HG03457 (cell line): ENCODE results near the gene ZNF350.
"Not testable (repeated sequence)": the region's sequence is repeated elsewhere in the genome, so short reads cannot be mapped to it uniquely, and the experiment has no call there.

ENCODE experiments used
- ATAC-seq: cut with Tn5 transposase; IDR thresholded peaks from one replicate; pipeline ENCODE4 v1.9.1; 2021; ENCODE audit warnings: moderate number of reproducible peaks; ENCODE audit not compliant: unreplicated experiment

The ZNF350 gene

GRCh38 chr19:51986309-51987291 is at the start of gene ZNF350:
Gene ZNF350, minus strand, starts transcription at chr19:51986840. Its CDS starts 12,480 bp downstream, at chr19:51974360.
- ATAC-seq = peak; percentile 83

DNA sequence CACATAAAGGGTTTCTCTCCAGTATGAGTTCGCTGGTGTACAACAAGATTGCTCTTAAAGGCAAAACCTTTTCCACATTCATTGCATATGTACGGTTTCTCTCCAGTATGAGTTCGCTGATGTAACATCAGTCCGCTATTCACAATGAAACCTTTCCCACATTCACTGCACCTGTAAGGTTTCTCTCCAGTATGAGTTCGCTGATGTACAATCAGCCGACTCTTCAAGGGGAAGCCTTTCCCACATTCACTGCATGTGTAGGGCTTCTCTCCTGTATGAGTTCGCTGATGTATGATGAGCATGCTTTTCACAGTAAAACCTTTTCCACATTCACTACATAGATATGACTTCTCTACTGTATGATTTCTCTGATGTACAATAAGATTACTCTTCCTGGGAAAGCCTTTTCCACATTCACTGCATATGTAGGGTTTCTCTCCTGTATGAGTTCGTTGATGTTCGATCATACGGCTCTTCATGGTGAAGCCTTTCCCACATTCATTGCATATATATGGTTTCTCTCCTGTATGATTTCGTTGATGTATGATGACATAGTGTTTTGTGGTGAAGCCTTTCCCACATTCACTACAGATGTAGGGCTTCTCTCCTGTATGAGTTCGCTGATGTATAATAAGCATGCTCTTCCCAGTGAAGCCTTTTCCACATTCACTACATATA is 47.5 kb upstream of the ZNF350 start:
- no peak for ATAC-seq

- ATAC-seq = no peak
Measured at GRCh38 chr19:52028780-52029123, 42.1 kb upstream of the ZNF350 start.

DNA sequence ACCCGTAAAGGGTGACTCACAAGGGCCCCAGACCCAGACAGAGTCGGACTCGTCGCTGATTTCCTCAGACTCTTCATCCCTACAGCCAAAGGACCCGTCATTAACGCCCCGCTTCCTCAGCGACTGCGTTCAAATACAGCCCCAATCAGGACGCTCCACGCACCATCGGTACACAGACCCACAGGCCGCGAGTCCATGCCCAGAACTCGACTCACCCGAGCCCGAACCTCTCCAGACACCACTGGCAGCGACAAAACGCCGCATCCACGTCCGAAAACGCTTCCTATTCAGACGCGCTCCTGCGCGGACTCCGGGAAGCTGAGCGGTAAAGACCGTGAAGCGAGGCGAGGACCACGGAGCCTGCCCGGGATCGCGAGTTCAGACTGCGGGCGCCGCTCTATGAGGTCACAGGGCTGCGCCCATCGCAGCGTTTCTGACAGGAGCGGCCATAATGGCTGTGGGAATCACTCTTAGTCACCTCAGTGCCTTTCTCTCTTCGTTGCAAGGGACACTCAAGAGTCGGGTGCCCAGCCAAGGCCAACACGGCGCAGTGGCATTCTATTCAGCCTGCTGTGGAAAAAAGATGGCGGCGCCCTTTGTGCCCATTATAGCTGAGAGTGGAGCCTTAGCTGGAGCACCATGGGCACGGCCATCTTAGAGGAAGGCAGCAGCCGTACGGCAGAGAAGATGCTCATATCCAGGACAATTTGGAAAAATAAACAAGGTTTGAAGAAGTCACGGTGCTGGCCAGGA is 41.6 kb upstream of the ZNF350 start, which contains the start of gene ZNF614:
Gene ZNF614, minus strand, starts transcription at position 353 of the 753 bp plus-strand sequence. CDS start 2,634 bp downstream, outside the sequence.
- peak; percentile 85 for ATAC-seq

DNA sequence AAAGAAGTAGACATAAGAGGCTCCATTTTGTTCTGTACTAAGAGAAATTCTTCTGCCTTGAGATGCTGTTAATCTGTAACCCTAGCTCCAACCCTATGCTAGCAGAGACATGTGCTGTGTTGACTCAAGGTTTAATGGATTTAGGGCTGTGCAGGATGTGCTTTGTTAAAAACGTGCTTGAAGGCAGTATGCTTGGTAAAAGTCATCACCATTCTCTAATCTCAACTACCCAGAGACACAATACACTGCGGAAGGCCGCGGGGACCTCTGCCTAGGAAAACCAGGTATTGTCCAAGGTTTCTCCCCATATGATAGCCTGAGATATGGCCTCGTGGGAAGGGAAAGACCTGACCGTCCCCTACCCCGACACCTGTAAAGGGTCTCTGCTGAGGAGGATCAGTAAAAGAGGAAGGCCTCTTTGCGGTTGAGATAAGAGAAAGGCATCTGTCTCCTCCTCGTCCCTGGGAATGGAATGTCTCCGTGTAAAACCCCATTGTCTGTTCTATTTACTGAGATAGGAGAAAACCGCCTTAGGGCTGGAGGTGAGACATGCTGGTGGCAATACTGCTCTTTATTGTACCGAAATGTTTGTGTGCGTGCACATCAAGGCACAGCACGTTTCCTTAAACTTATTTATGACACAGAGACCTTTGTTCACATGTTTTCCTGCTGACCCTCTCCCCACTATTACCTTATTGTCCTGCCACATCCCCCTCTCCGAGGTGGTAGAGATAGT is 39.8 kb upstream of the ZNF350 start:
- not testable (repeated sequence) for ATAC-seq

- ATAC-seq = not testable (repeated sequence)
Measured at GRCh38 chr19:52024478-52024877, 37.8 kb upstream of the ZNF350 start.

- no peak for ATAC-seq
Measured at GRCh38 chr19:52022193-52022592, 35.6 kb upstream of the ZNF350 start.

- ATAC-seq = no peak
Measured at GRCh38 chr19:52020506-52020905, 33.9 kb upstream of the ZNF350 start.

DNA sequence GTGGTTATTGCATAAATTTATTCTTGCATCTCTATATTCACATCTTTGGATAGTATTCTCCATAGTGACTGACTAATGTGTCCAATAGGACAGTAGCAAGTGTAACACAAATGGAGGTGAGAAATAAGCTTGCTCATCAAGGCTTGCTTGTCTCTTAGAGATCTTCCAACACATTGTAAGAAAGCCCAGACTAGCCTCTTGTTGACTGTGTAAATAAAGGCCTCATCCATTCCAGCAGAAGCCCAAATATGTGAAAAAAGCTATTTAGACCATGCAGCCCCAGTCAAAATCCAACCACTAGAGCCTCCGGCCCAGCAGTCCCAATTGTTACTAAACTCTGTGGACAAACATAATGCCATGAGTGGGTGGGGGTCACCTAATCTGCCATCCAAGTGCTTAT is 24.0 kb upstream of the ZNF350 start:
- no peak for ATAC-seq

DNA sequence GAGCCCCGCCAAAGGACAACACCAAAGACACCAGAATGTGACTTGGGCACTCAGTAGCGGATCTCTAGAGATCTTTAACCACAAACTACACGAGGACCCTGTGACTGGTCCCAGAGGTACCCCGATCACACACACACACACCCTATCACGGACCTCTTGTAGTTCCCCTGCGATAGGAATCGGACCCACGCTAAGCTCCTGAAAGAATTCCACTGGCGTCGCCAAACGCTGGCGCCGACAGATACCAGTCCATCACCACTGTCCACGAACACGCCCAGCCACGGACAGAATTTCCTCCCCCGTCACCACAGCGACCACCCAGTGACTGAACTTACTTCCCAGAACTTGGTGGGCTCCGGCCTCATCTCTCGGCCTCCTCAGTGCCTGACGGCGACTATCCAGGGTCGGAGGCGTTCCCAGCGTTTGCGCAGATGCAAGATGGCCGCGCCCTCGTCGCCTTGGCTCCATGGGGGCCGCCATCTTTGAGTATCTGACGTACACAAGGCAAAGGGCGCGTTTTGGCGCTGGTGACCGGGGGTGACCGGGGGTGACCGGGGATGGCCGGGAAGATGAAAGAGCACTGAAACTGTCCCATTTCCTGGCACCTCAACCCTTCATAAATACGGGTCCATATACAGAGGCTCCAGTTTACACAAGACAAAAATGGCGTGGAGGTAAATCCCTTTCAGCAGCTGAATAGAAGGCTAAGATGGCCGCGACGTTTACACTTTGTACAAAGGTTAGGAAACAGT is 21.3 kb upstream of the ZNF350 start, which contains the start of gene ZNF615:
Gene ZNF615, minus strand, starts transcription at position 406 of the 752 bp plus-strand sequence. CDS start 4,500 bp downstream, outside the sequence.
- ATAC-seq = peak; percentile 65

- no peak for ATAC-seq
Measured at GRCh38 chr19:52007451-52007805, 20.8 kb upstream of the ZNF350 start.

DNA sequence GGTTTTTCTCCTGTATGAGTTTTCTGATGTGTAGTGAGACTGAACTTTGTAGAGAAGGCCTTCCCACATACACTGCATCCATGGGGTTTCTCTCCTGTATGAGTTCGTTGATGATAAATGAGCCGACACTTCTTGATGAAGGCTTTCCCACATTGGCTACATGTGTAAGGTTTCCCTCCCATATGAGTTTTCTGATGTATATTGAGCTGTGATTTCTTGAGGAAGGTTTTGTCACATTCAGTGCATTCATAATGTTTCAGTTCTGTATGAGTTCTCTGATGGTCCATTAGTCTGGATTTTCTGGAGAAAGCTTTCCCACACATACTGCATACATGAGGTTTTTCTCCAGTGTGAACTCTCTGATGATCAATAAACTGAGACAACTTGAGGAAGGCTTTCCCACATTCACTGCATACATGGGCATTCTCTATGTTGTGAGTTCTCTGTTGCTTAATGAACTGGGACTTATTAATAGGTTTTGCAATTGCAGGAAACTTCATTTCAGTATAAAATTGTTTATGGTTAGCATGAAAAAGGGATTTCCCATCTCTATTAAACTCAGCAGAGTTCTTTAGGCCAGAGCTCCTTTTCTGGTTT is 7.5 kb upstream of the ZNF350 start:
- no peak for ATAC-seq

- ATAC-seq = no peak
Measured at GRCh38 chr19:51993422-51993821, 6.8 kb upstream of the ZNF350 start.

DNA sequence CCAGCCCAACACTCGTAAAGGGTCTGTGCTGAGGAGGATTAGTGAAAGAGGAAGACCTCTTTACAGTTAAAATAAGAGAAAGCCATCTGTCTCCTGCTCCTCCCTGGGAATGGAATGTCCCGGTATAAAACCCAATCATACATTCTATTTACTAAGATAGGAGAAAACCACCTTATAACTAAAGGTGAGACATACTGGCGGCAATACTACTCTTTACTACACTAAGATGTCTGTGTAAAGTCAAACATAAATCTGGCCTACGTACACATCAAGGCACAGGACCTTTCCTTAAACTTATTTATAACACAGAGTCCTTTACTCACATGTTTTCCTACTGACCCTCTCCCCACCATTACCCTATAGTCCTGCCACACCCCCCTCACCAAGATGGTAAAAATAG is 3.3 kb downstream of the ZNF350 start:
- ATAC-seq = no peak

DNA sequence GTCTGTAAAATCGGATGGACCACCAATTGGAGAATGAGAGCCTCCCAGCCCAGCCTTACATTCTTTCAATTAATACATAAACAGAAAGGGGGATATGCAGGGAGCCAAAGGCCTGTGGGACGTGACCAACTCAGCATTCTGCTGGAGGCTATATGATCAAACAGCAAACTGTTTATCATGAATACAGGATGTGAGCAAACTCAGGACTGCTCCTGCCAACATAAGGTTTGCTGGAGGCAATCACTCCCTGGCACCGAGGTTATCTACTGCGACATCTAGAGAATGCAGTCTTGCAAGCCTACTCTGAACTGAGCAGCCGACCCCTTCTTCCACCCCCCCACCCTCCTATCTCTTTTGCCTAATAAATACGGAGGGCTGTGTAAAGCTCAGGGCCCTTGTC is 5.7 kb downstream of the ZNF350 start:
- not testable (repeated sequence) for ATAC-seq

DNA sequence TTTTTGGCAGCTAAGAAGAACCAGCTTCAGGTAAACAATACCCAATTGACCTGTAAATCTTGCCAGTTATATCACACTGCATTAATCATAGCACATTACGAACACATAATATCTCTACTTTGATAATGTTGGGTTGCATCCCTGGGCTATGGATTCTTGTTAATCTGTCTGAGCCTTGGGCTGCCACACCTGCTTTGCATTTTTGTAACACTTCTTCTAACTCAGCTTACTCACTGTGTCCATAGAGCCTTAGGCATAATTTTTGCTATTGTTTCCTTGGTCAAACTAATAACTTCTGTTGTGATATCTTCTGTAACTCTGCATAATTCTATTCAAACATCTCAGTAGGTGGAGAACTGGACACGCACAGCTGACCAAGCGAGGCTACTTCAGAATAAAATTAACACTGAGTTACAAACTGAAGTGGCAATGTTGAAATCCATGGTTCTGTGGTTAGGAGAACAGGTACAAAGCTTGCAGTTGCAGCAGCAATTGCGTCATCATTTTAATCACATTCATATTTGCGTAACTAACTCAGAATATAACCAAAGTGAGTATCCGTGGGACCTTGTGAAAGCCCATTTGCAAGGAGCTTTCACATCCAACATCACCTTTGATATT is 6.4 kb downstream of the ZNF350 start:
- no peak for ATAC-seq

GRCh38 chr19:51978882-51979281 is 7.8 kb downstream of the ZNF350 start:
- no peak for ATAC-seq

- no peak for ATAC-seq
Measured at GRCh38 chr19:51977346-51977745, 9.3 kb downstream of the ZNF350 start.

DNA sequence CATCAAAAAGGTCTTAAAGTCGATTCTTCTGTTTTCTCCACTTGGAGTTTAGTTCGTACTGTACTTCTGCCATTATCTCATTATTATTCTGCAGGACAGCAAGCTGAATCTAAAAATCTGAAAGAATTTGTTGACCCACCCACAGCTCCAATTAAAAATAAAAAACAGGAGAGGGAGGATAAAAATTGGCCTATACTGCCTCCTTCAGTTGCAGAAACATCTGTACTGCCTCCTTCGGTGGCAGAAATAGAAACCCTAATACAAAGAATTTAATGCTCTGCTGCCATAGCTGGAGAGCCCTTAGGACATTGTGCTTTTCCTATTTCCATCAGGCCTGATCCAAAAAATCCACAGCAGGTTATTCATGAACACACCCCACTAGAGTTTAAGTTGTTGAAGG is 9.8 kb downstream of the ZNF350 start:
- ATAC-seq = no peak
